Peyer's patch (tissue), 4 donors: ENCODE data around the gene EDN1.

Experiments used
- CTCF ChIP-seq, 6 experiments: fragments of 450-650 bp in 4 of 6; fragments of 200-600 bp in 2 of 6; sonication (generic) in 1 of 6; IDR thresholded peaks; one replicate each; pipeline ENCODE4 v1.5.1; 2017 to 2019; ENCODE audit warnings: antibody characterized with exemption in 6 of 6, mild to moderate bottlenecking in 3 of 6, moderate library complexity in 1 of 6
- POLR2A ChIP-seq, 2 donors: fragments of 450-650 bp; IDR thresholded peaks; one replicate each; pipeline ENCODE4 v1.5.1; 2017; ENCODE audit warnings: antibody characterized with exemption in 2 of 2, mild to moderate bottlenecking in 2 of 2, moderate library complexity in 2 of 2

DNA sequence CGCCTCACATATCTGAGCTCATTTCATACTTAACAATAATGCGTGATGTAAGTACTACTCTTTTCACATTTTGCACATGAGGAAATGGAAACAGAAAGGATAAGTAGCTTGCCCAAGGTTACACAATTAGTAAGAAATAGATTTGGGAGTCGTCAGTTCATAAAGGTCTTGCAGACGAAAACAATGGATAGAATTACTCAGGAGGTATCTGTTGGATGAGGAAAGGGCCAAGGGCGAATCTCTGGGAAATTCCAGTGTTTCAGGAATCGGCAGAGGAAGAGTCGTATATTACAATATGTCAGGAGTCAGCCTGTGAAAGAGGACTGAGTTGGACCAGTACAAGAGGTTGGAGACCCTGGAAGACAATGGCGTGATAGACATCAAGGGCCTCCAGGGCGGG is 12.8 kb upstream of the EDN1 start:
- TF ChIP-seq POLR2A (IDR thresholded peaks at IDR 0.05) (no peak), CTCF (IDR thresholded peaks at IDR 0.05) (no peak)
